HepG2 (cell line): Measurements from ENCODE around the gene RUNX2. TPM values are rescaled to one million over a fixed set of nuclear protein-coding genes. Genes with fewer than 3 reads are reported as not detected.
A peak's percentile ranks its signal among the peaks of the same experiment; 100 is the strongest.

Source experiments
- HDAC2 ChIP-seq: sonication (generic); formaldehyde crosslinking; IDR thresholded peaks from 2 replicates; pipeline ENCODE4 v1.4.0; 2020; ENCODE audit warnings: missing genetic modification reagents
- HMGXB4 ChIP-seq, 2 experiments: sonication (generic) in 1 of 2; formaldehyde crosslinking in 1 of 2; IDR thresholded peaks; 2 replicates each; pipeline versions ENCODE4 v1.4.0 to v1.6.1; 2018 to 2020; ENCODE audit warnings: missing genetic modification reagents in 2 of 2, borderline replicate concordance in 1 of 2, low read depth in 1 of 2, mild to moderate bottlenecking in 1 of 2, missing biosample characterization in 1 of 2
- HOXA7 ChIP-seq: sonication (generic); formaldehyde crosslinking; IDR thresholded peaks from 2 replicates; pipeline ENCODE4 v1.8.1; 2022; ENCODE audit warnings: mild to moderate bottlenecking, missing genetic modification reagents, moderate library complexity
- JDP2 ChIP-seq: sonication (generic); formaldehyde crosslinking; IDR thresholded peaks from 2 replicates; pipeline ENCODE4 v1.8.1; 2022; ENCODE audit warnings: missing genetic modification reagents, borderline replicate concordance
- MAFF ChIP-seq: IDR thresholded peaks from 2 replicates; pipeline ENCODE4 v1.6.1; 2011; ENCODE audit warnings: low read depth, low read length, improper control_type of control experiment
- MATR3 ChIP-seq: sonication (generic); formaldehyde crosslinking; IDR thresholded peaks from 2 replicates; pipeline ENCODE4 v1.4.0; 2020; ENCODE audit warnings: missing genetic modification reagents
- MEIS1 ChIP-seq: sonication (generic); formaldehyde crosslinking; IDR thresholded peaks from 2 replicates; pipeline ENCODE4 v1.9.0; 2021; ENCODE audit warnings: mild to moderate bottlenecking, missing genetic modification reagents, moderate library complexity, borderline replicate concordance
- NFYC ChIP-seq: IDR thresholded peaks from 2 replicates; pipeline ENCODE4 v1.6.1; 2016; ENCODE audit warnings: missing genetic modification reagents, missing compliant biosample characterization
- NR2F1 ChIP-seq, 2 experiments: fragments of 450-650 bp in 1 of 2; formaldehyde crosslinking in 1 of 2; IDR thresholded peaks; 2 replicates each; pipeline versions ENCODE4 v1.5.0 to v1.6.1; 2016 to 2020; ENCODE audit warnings: mild to moderate bottlenecking in 1 of 2, missing compliant biosample characterization in 1 of 2, missing genetic modification reagents in 1 of 2, moderate library complexity in 1 of 2
- PCBP2 ChIP-seq: fragments of 200-400 bp; formaldehyde crosslinking; optimal IDR thresholded peaks from 2 replicates; pipeline ENCODE3; 2018; ENCODE audit warnings: low read length, low read depth; ENCODE audit not compliant: poor library complexity, severe bottlenecking
- PLRG1 ChIP-seq: fragments of 450-650 bp; conservative IDR thresholded peaks from 2 replicates; pipeline ENCODE4 v1.6.1; 2016
- RCOR2 ChIP-seq: IDR thresholded peaks from 2 replicates; pipeline ENCODE4 v1.6.1; 2016; ENCODE audit warnings: missing biosample characterization, missing genetic modification reagents
- SSRP1 ChIP-seq: IDR thresholded peaks from 2 replicates; pipeline ENCODE4 v1.6.1; 2016; ENCODE audit warnings: control low read depth
- ZBED4 ChIP-seq: sonication (generic); formaldehyde crosslinking; IDR thresholded peaks from 2 replicates; pipeline ENCODE4 v1.4.0; 2020; ENCODE audit warnings: missing genetic modification reagents, borderline replicate concordance
- ZFP90 ChIP-seq: sonication (generic); formaldehyde crosslinking; IDR thresholded peaks from 2 replicates; pipeline ENCODE4 v1.8.0; 2022; ENCODE audit warnings: missing genetic modification reagents, mild to moderate bottlenecking, inconsistent platforms, borderline replicate concordance
- ZNF17 ChIP-seq: sonication (generic); formaldehyde crosslinking; IDR thresholded peaks from 2 replicates; pipeline ENCODE4 v1.5.0; 2020; ENCODE audit warnings: mild to moderate bottlenecking, missing genetic modification reagents
- ZNF337 ChIP-seq: sonication (generic); formaldehyde crosslinking; IDR thresholded peaks from 2 replicates; pipeline ENCODE4 v1.5.1; 2020; ENCODE audit warnings: missing genetic modification reagents, low read depth, mild to moderate bottlenecking, borderline replicate concordance
- ZNF33A ChIP-seq: sonication (generic); formaldehyde crosslinking; IDR thresholded peaks from 2 replicates; pipeline ENCODE4 v1.5.1; 2020; ENCODE audit warnings: missing genetic modification reagents, mild to moderate bottlenecking, moderate library complexity, borderline replicate concordance
- ZNF343 ChIP-seq: sonication (generic); formaldehyde crosslinking; IDR thresholded peaks from 2 replicates; pipeline ENCODE4 v1.4.0; 2020; ENCODE audit warnings: mild to moderate bottlenecking, missing genetic modification reagents
- ZNF414 ChIP-seq: sonication (generic); formaldehyde crosslinking; IDR thresholded peaks from 2 replicates; pipeline ENCODE4 v1.5.0; 2020; ENCODE audit warnings: missing genetic modification reagents
- ZNF446 ChIP-seq: sonication (generic); formaldehyde crosslinking; IDR thresholded peaks from 2 replicates; pipeline ENCODE4 v1.5.0; 2020; ENCODE audit warnings: mild to moderate bottlenecking, missing genetic modification reagents
- ZNF460 ChIP-seq: sonication (generic); formaldehyde crosslinking; IDR thresholded peaks from 2 replicates; pipeline ENCODE4 v1.5.1; 2020; ENCODE audit warnings: missing genetic modification reagents, mild to moderate bottlenecking, borderline replicate concordance
- ZSCAN21 ChIP-seq: sonication (generic); formaldehyde crosslinking; IDR thresholded peaks from 2 replicates; pipeline ENCODE4 v1.8.0; 2022; ENCODE audit warnings: mild to moderate bottlenecking, missing genetic modification reagents, moderate library complexity, borderline replicate concordance
- polyA plus RNA-seq, 8 experiments: library from polyadenylated mRNA; depleted of rRNA in 3 of 8; stranded (reverse) in 7 of 8; unstranded in 1 of 8; fragments of >200 nt; fragmentation: Illumina TruSeq in 4 of 8; extraction: Trizol in 4 of 8; gene quantifications; 2 replicates each; pipeline versions ENCODE4 v1.2.1 to v1.2.3, GENCODE V29; 2011 to 2016; ENCODE audit warnings: low read depth in 4 of 8, missing spikeins in 1 of 8, mixed read lengths in 1 of 8; ENCODE audit not compliant: insufficient read depth in 1 of 8
- total RNA-seq, 5 experiments: library from RNA; depleted of rRNA; stranded (reverse); fragments of >200 nt; fragmentation: Illumina TruSeq; extraction: Trizol; gene quantifications; 2 replicates each; pipeline ENCODE4 v1.2.3, GENCODE V29; 2016; ENCODE audit warnings: low read depth in 1 of 5

The RUNX2 gene
- total and polyA plus RNA-seq, 2 of the 13 experiments (the other 11 are each of a cell fraction or from before 2014, with no cell fraction given) = not detected

- TF ChIP-seq MEIS1 (CRISPR knock-in tag) (peak; percentile 100), HMGXB4 (CRISPR knock-in tag; IDR thresholded peaks at IDR 0.05; ENCODE audit: borderline replicate concordance in 1 of 2, low read depth in 1 of 2) (peak in 1 of 2 experiments; percentile 70; a peak in 1 of 4 replicates), JDP2 (CRISPR knock-in tag) (no peak), PCBP2 (no peak), ZSCAN21 (CRISPR knock-in tag) (0 out of 2 replicates have a peak, but pooled peaks have one; percentile 48), NFYC (CRISPR knock-in tag) (peak; percentile 30; the same call in 1 of the 2 replicates), PLRG1 (no peak), ZBED4 (peak; percentile 57; the same call in 1 of the 2 replicates), HDAC2 (CRISPR knock-in tag) (peak; percentile 96), HOXA7 (CRISPR knock-in tag) (no peak), ZFP90 (no peak; the same call in 1 of the 2 replicates), SSRP1 (CRISPR knock-in tag) (peak; percentile 88), ZNF337 (0 out of 2 replicates have a peak, but pooled peaks have one; percentile 35), ZNF414 (CRISPR knock-in tag) (peak; percentile 89), ZNF33A (CRISPR knock-in tag) (no peak), MATR3 (CRISPR knock-in tag) (no peak), ZNF446 (CRISPR knock-in tag) (0 out of 2 replicates have a peak, but pooled peaks have one; percentile 21), MAFF (peak; percentile 43), ZNF460 (CRISPR knock-in tag) (no peak; the same call in 1 of the 2 replicates), NR2F1 (CRISPR knock-in tag; IDR thresholded peaks at IDR 0.05) (no peak; a peak in 1 of 4 replicates), RCOR2 (peak; percentile 94), ZNF343 (no peak), ZNF17 (0 out of 2 replicates have a peak, but pooled peaks have one; percentile 16)
Observed at GRCh38 chr6:45445749-45446549, 117.8 kb downstream of the RUNX2 start (continued).
